ENCODE data around the gene PMEL.

- TF ChIP-seq CTCF (IDR thresholded peaks at IDR 0.05) (no peak), POLR2A (IDR thresholded peaks at IDR 0.05) (no peak)
Observed at GRCh38 chr12:55983232-55983842, 17.5 kb upstream of the PMEL start.

All from thyroid gland (tissue), 4 donors.